SIG-M5 (cell line): ENCODE results near the gene BLOC1S6.
A peak's percentile ranks its signal among the peaks of the same experiment; 100 is the strongest.

ENCODE experiments used
- DNase-seq: peaks from one replicate; lab custom pipeline; 2025; lab: John Stamatoyannopoulos, UW

The BLOC1S6 gene, protein sequence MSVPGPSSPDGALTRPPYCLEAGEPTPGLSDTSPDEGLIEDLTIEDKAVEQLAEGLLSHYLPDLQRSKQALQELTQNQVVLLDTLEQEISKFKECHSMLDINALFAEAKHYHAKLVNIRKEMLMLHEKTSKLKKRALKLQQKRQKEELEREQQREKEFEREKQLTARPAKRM

DNA sequence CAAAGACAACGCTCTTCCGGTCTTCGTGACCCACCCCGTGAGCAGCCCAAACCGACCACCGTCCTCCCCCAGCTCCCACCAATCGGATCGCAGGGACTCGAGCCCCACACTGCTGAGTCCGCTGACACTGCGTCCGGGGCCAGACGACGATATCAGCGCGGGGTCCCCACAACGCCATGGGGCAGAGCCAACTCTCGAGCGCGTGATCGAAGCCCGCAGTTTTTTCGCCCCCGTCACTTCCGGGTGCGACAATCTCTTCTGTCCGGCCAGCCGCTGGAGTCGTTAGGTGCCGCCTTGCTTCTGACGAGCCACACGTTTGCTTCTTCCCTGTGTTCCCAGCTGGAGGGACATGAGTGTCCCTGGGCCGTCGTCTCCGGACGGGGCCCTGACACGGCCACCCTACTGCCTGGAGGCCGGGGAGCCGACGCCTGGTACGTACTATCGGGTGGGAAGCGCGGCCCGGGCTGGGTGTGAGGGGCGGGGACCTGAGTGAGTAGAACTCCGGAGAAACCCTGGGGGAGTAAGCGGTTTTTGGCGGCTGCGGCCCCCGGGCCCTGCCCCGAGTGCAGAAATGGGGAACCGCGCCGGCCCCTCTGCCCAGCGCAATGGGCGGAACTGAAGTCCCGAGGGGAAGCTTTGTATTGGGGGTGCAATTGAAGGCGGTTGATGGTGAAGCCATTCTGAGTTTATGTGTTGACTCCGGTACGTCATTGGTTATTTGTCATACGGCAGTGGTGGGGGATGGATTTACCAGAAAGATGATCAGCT lies at the start of gene BLOC1S6:
TSS of gene BLOC1S6 (plus strand) at position 285 of the 768 bp plus-strand sequence. CDS start at position 350, 65 bp downstream.
- DNase-seq: peak; percentile 74

DNA sequence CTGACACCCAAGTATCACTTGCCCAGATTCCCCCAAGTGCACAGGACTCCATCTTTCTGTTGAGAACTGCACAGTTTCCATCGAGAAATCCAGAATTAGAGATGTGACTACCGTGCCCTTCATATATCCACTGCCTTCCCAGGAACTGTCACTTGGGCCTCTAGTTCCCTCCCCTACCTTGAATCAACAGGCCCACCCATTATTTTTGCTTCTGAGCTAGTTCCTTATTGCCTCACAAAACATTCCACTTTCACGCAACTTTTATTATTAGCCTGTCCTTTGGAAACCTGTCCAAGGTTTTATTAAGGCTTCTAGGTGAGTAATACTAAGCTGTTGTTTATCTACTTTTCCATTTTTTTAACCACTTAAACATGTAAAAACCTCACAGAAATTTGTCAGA lies 47.5 kb upstream of the BLOC1S6 start:
- DNase-seq: no peak

DNA sequence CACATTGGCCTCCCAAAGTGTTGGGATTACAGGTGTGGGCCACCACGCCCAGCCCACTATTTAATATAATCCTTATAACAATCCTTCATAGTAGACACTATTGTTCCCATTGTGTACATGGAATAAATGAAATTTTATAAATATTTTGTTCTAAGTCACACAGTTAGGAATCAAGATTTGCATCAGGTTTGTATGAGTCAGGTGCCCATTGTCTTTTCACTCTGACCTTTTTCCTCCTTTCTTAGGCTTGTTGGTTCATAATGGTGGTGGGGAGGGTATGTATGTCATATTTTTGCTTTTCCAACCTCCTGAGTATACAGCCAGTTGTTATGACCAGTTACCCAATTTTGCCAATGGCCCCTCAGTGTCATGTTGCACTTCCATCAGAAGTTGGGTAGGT lies 46.6 kb upstream of the BLOC1S6 start:
- no peak for DNase-seq

DNA sequence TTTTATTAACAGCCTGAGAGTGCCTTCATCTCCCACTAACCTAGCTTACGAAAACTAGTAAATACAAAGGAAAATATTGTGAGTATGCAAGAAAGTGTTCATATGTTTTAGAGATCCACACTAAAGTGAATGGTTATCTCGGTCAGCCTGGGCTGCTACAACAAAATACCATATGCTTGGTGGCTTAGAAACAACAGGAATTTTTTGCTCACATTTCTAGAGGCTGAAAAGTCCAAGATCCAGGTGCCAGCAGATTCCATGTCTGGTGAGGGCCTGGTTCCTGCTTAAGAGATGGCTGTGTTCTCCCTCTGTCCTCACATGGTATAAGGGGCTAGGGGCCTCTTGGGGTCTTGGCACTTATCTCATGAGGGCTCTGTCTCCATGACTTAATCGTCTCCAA lies 44.1 kb upstream of the BLOC1S6 start:
- no peak for DNase-seq

DNA sequence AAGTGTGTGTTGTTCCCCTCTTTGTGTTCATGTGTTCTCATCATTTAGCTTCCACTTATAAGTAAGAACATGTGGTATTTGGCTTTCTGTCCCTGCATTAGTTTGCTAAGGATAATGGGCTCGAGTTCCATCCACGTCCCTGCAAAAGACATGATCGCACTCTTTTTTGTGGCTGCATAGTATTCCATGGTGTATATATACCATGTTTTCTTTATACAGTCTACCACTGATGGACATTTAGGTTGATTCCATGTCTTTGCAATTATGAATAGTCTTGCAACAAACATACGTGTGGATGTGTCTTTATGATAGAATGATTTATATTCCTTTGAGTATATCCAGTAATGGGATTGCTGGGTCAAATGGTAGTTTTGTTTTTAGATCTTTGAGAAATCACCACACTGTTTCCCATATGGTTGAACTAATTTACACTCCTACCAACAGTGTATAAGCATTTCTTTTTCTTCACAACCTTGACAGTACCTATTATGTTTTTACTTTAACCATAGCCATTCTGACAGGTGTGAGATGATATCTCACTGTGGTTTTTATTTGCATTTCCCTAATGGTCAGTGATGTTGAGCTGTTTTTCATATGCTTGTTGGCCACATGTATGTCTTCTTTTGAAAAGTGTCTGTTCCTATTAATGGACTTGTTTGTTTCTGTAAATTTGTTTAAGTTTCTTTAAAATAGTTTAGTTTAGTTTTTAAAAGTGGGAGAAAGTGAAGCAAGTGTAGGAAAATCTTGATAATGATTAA lies 42.7 kb upstream of the BLOC1S6 start:
- DNase-seq: no peak

DNA sequence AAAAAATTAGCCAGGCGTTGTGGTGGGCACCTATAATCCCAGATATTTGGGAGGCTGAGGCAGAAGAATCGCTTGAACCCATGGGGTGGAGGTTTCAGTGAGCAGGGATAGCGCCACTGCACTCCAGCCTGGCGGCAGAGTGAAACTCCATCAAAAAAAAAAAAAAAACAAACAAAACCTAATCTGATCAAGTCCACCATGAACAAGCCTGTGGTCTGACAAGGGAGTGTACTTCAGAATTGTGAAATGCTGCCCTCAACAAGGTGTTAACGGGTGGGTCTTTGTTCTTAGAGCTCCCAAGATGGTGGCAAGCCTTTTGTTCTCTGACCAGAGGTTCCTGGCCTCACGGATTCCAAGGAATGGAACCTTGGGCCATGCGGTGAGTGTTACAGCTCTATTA lies 40.4 kb upstream of the BLOC1S6 start:
- DNase-seq: no peak

DNA sequence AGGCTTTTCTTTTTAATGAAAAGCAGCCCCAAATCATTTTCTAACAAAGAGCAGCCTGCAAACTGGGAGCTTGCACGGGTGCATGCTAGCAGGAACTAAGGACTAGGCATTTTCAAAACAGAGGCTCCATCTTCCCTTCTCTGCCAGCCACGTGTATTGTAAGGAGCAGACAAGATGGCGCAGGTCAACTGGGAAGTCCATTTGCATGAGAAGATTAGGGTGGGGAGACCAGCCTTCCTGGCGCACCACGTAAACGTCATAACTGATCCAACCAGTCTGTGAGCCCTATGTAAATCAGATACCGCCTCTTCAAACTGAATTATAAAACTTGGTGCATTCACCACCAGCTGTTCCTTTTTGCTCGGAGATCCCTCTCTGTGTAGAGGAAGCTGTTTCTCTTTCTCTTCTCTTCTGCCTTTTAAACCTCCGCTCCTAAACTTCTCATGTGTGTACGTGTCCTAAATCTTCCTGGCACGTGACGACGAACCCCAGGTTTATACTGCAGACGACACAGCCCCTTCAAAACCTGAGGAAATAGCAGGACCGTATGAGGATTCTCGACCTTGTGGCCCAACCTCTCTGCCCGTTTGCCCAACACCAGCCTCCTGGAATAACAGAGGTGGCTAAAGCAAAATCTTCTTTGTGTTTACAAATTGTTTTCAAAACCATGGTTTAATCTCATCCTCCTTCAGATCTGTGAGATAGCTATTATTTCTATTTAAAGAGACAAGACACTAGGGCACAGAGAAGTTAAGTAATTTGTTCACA lies 38.2 kb upstream of the BLOC1S6 start:
- no peak for DNase-seq

DNA sequence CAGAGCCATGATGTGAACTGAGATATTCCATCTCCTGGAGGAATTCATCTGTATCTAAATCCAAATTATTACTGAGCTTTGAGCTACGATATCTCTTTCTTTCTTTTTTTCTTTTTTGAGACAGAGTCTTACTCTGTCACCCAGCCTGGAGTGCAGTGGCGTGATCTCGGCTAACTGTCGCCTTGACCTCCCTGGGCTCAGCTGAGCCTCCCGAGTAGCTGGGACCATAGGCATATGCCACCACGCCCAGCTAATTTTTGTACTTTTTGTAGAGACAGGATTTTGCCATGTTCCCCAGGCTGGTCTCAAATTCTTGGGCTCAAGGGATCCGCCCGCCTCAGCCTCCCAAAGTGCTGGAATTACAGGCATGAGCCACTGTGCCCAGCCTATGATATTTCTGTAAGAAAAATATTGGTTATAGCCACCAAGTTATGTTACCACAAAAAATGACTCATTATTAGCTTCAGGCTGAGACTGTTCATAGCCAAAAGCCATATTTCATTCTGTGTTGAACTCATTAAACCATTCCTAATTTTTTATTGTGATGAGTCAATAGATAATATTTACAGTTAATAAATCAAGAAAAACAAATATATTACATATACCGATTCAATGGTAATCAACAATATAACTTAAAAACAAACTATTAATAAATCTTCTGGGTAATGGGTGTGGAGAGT lies 37.5 kb upstream of the BLOC1S6 start:
- DNase-seq: no peak

DNA sequence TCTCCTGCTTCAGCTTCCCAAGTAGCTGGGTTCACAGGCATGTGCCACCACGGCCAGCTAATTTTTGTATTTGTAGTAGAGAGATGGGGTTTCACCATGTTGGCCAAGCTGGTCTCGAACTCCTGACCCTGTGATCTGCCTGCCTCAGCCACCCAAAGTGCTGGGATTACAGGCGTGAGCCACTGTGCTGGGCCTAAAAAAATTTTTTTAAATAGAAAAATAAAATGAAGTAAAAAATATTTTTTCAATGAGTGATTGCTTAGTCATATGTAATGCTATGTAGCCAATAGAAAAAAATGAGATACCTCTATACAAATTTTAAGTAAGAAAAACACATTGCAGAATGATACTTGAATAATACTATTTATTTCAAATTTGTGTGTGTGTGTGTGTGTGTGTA lies 36.7 kb upstream of the BLOC1S6 start:
- no peak for DNase-seq

DNA sequence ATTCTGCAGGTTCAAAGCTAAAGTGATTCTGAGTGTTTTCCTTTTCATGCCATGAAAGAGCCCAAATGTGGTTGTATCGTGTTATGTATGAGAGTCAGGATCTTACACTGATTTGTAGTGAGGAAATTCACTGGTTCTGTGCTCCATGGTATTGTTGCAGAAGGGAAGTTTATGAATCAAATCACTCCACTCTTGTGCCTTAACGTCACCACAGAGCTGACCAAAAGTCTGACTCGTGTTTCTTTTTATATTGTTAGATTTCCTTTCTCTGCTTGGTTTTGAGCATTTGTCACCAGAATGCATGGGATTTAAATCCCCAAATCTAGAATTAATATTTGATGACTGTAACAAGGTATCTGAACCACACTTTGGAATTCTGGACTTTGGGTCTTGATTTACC lies 35.5 kb upstream of the BLOC1S6 start:
- no peak for DNase-seq

DNA sequence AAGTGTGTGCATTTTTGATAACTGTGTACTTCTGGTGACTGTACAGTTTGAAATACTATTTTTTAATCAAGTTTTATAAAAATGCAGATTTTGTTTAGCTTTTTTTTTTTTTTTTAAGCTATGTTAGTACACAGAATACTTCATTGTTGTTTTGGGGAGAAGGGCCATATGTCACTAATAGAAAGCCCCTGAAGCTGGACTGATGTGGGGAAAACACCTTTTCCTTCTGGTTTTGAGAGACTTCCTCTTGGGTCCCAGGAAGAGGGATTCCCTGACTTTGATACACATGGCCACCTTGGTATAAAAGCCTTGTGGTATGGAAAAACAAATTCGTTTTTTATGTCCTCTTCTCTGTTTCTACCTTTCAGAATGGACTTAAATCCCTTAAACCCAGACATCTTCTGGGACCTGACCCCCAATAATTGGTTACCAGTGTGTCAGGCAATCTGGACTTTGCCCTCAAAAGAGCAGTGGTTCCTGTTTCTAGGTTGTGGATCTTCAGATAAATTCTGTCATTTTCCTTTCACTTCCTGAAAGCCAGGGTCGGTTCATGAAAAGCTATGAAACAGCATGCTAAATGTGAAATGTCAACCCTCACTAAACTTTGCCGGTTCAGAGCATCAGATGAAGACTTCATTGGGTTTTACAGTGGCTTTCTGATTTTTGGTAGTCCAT lies 31.1 kb upstream of the BLOC1S6 start:
- no peak for DNase-seq

DNA sequence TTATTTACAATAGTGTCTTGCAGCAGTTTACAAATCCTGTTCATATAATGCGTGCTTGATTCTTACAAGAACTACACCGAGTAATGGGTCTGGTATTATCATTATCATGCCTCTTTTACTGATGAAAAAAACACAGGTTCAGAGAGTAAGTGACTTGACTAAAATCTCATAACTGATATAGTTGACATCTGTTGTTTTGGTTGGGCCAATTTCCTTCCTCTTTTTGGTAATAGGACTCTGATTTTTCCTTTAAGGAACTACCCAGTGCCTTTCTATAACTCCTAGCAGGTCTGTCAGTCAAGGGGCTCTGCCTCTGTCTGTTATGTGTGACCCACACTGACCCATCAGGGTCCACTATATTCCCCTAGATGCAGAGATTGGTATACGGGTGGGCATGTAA lies 14.6 kb upstream of the BLOC1S6 start:
- DNase-seq: no peak

DNA sequence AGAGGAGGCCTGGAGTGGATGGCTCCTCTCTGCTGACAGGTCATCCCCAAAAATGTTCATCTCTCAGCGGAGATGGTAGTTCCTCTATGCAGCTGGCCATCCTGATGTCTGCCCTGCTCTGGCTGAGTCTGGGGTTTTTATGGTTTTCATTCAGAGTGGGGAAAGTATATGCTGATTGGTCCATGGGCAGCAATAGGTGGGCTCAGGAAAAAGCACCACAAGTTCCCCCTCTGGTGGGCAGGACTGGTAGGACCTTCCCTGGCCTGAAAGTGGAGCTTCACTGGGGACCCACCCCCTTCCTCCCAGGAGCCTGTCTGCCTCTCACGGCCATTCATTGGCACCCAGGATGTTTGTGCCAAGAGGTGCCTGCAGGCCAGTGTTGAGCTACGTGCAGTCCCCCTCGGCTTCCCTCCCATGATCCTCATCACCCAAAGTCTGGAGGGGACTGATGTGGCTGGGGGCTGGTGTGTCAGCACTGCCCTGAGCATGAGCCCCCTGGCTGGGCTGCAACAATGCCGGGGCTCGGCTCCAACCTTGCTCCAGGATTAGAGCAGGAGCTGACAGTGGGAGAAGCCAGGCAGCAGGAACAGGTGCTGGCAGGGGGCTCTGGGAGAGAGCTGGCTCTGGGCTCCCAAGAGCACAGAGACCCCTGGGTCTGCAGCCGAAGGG lies 13.1 kb upstream of the BLOC1S6 start:
- DNase-seq: no peak

DNA sequence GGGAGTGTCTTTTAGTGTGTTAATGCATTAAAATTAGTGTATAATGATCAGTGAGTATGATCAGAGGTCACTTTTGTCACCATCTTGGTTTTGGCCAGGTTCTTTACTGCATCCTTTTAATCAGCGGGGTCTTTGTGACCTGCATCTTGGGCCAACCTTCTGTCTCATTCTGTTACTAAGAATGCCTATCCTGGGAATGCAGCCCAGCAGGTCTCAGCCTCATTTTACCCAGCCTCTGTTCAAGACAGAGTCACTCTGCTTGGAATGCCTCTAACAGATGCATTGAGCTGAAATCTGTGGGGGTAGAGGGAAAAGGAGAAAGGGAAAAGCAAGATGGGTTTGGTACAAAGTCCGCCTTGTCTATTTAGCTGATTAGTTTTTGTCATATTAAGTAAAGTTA lies 5.3 kb upstream of the BLOC1S6 start:
- DNase-seq: no peak

DNA sequence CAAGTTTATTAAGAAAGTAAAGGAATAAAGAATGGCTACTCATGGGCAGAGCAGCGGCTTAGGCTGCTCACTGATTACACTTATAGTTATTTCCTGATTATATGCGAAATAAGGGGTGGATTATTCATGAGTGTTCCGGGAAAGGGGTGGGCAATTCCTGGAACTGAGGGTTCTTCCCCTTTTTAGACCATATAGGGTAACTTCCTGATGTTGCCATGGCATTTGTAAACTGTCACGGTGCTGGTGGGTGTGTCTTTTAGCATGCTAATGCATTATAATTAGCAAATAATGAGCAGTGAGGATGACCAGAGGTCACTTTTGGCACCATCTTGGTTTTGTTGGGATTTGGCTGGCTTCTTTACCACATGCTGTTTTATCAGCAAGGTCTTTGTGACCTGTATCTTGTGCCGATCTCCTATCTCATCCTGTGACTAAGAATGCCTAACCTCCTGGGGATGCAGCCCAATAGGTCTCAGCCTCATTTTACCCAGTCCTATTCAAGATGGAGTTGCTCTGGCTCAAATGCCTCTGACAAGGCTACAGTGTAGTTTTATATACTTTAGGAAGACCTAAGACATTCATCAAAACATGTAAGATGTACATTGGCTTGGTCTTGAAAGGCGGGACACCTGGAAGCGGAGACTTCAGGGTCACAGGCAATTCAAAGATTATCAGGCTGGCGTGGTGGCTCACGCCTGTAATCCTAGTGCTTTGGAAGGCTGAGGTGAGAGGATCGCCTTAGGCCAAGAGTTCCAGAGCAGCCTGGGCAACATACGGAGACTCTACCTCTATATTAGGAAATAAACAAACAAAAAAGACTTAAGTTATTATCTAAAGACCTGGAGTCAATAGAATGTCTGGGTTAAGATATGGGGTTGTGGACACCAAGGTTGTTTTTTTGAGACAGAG lies 3.2 kb upstream of the BLOC1S6 start:
- DNase-seq: no peak

DNA sequence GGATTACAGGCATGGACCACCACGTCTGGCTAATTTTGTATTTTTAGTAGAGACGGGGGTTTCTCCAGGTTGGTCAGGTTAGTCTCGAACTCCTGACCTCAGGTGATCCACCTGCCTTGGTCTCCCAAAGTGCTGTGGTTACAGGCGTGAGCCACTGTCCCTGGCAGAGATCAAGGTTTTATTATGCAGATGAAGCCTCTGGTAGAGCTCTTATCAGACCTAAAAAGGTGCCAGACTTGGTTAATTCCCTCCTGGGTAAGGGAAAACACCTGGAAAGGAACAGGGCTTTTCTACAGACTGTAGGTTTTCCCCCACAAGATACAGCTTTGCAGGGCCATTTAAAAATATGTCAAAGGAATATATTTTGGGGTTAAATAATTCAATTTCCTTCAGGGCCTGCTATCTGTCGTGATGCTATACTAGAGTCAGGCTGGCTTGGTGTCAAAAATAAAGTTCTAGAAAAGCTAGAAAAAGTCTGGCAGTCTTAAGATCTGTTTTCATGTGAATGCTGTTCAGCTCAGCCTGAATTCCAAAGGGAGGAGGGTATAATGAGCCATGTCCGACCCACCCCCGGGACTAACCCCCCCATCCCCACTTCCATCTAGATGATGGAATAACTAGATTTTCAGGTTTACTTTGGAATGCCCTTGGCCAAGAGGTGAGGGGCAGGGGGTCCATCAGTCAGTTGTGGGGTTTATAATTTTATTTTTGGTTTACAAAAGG lies 1.9 kb upstream of the BLOC1S6 start:
- DNase-seq: no peak

DNA sequence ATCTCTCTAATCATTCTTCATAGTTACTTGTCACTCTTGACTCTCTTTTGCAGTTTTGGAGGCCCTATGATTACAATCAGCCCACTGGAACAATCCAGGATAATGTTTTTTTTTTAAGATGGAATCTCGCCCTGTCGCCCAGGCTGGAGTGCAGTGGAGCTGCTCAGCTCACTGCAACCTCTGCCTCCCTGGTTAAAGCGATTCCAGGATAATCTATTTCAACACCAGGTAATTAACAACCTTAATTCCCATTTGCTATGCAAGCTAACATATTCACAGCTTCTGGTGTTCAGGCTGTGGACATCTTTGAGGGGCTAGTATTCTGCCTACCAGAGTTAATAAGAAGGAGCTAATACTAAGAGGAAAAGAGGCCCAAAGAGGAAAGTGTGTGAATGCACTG lies 1.1 kb upstream of the BLOC1S6 start:
- DNase-seq: no peak

DNA sequence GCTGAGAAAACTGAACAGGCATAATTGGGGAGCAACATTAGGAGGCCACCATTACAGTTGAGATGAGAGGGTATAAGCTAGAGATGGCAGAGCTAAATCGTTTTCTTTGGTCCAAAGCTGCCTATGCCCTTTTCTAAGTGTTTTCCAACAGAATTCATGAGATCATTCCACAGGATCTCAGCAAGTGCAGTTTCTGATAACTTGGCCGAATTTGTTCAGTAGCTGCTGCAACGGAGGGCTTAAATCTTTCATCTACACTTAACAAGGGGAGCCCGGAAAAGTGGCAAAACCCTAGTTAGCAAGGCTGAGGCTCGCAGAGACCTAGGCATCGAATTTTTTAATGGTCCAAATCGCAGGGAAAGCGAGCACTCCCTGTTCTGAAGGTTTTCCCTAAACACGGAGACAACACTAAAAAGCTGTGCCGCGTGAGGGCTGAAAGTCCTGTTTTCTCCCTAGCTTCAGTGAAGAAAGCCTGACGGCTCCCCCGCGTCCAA lies 531 bp upstream of the BLOC1S6 start:
- no peak for DNase-seq

DNA sequence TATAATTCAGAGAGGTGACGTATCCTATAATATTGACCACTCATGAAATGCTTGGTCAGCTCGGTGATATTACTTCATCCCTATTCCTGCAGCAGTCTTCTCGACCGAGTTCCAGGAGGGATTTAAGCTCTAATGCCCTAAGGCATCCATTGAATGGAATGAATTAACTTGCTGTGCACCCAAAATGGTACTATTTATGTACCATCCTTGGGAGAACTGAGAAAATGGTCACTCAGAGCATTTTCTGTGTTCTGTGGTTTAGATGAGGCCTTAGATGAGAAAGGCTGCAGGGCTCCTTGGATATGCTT lies 638 bp downstream of the BLOC1S6 start:
- DNase-seq: no peak
